HG03469 (cell line): Measurements from ENCODE around the gene PLCB1.
"Not testable (repeated sequence)": the region's sequence is repeated elsewhere in the genome, so short reads cannot be mapped to it uniquely, and the experiment has no call there.

Experiments
- ATAC-seq: cut with Tn5 transposase; IDR thresholded peaks from one replicate; pipeline ENCODE4 v1.9.1; 2021; ENCODE audit warnings: mild to moderate bottlenecking, moderate library complexity, moderate number of reproducible peaks; ENCODE audit not compliant: unreplicated experiment

PLCB1 gene

GRCh38 chr20:8362457-8362856, 230.4 kb downstream of the PLCB1 start:
- ATAC-seq = no peak

GRCh38 chr20:8363970-8364733, 232.1 kb downstream of the PLCB1 start:
- ATAC-seq = no peak

- no peak for ATAC-seq
Observed at GRCh38 chr20:8364734-8365078, 232.6 kb downstream of the PLCB1 start.

GRCh38 chr20:8365634-8366033, 233.6 kb downstream of the PLCB1 start:
- ATAC-seq = no peak

GRCh38 chr20:8366303-8366923, 234.3 kb downstream of the PLCB1 start:
- no peak for ATAC-seq

GRCh38 chr20:8367689-8368088, 235.6 kb downstream of the PLCB1 start:
- no peak for ATAC-seq

- no peak for ATAC-seq
Observed at GRCh38 chr20:8368670-8369069, 236.6 kb downstream of the PLCB1 start.

GRCh38 chr20:8369311-8369710, 237.2 kb downstream of the PLCB1 start:
- ATAC-seq = no peak

- ATAC-seq = no peak
Observed at GRCh38 chr20:8370774-8371173, 238.7 kb downstream of the PLCB1 start.

GRCh38 chr20:8372824-8373380, 240.8 kb downstream of the PLCB1 start:
- ATAC-seq = no peak

GRCh38 chr20:8373579-8373978, 241.5 kb downstream of the PLCB1 start:
- no peak for ATAC-seq

GRCh38 chr20:8375898-8376297, 243.8 kb downstream of the PLCB1 start:
- no peak for ATAC-seq

- no peak for ATAC-seq
Observed at GRCh38 chr20:8376940-8377339, 244.9 kb downstream of the PLCB1 start.

- not testable (repeated sequence) for ATAC-seq
Observed at GRCh38 chr20:8379125-8379524, 247.1 kb downstream of the PLCB1 start.

GRCh38 chr20:8385247-8385646, 253.2 kb downstream of the PLCB1 start:
- no peak for ATAC-seq

GRCh38 chr20:8386991-8387390, 254.9 kb downstream of the PLCB1 start:
- no peak for ATAC-seq

- ATAC-seq = no peak
Observed at GRCh38 chr20:8388141-8388540, 256.1 kb downstream of the PLCB1 start.

GRCh38 chr20:8388707-8389106, 256.6 kb downstream of the PLCB1 start:
- no peak for ATAC-seq

- no peak for ATAC-seq
Observed at GRCh38 chr20:8389381-8390036, 257.4 kb downstream of the PLCB1 start.

GRCh38 chr20:8390037-8390433, 258.0 kb downstream of the PLCB1 start:
- ATAC-seq = no peak

- ATAC-seq = no peak
Observed at GRCh38 chr20:8390500-8390899, 258.4 kb downstream of the PLCB1 start.

GRCh38 chr20:8393381-8393780, 261.3 kb downstream of the PLCB1 start:
- ATAC-seq = no peak
